22Rv1 (cell line): ENCODE measurements around the gene ITGB2.

Source experiments
- H3K27ac ChIP-seq: fragments of 450-650 bp; 2 replicates; pipeline ENCODE4 v1.5.1; 2017
- CTCF ChIP-seq: fragments of 450-650 bp; IDR thresholded peaks from 2 replicates; pipeline ENCODE4 v1.5.1; 2017; ENCODE audit warnings: mild to moderate bottlenecking
- ZFX ChIP-seq: fragments of 450-650 bp; IDR thresholded peaks from 2 replicates; pipeline ENCODE4 v1.6.1; 2017; ENCODE audit warnings: antibody characterized with exemption, borderline replicate concordance

ITGB2 gene

DNA sequence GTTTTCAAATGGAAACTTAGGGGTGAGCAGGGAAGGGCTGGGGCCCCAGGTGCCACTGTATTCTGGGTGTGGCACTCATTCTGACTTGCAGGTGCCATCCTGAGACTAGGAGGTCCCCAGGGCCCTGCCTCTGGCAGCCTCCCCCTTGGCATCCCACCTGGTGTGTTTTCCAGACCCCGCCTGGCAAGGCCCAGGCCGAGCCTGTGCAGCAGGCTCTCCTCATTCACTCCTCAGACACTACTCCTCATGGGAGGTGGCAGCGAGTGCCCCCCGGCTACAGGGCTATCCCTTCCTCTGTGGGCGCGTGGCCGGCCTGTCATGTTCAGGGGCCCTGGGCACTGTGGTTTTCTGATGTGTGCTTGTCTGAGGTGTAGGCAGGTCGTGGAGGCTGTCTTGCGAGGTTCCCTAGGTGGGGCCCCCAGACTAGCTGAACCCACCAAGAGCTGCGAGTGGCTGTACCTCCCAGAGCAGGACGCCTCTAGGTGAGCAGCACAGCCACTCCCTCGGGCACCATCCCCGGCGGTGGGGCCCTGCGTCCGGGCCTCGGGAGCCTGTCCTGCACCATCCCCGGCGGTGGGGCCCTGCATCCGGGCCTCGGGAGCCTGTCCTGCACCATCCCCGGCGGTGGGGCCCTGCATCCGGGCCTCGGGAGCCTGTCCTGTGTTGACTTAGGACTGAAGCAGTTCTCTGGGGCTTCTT lies 32.4 kb upstream of the ITGB2 start:
- no peak for TF ChIP-seq CTCF
- TF ChIP-seq ZFX, result no peak
- H3K27ac ChIP-seq, result no peak overlapping the region

GRCh38 chr21:44952116-44952928 lies 31.6 kb upstream of the ITGB2 start:
- no peak overlapping the region for H3K27ac ChIP-seq
- TF ChIP-seq ZFX (no peak), CTCF (no peak)

DNA sequence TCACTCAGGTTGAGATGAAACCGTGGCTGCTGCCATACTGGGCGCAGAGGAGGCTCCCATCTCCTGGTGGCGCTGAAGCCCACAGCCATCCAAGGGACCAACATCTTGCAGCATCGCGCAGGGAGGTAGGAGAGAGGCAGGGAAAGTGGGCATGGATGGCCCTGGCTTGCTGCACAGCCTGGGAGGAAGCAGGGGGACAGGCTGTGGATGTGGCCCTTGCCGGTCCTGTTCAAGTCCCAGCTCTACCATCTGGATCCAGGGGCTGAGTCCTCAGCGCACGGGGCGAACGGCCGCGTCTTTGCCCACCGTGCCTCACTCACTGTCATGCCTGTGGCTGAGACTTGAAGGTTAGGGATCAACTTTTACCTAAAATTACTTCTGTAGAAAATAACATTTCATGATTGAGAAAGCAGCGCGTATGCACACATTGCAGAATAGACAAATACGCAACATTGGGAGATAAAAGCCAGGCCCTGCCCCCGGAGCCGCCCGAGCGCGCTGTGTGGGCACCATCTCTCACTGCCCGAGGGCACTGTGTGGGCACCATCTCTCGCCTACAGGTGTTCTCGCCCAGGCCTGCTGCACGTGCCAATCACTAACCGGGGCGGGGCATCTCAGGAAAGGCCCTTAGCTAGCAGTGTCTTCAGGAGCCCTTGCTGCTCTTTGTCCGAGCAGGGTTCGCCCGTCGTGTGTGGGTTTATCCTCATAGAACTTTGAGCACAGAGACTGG lies 30.7 kb upstream of the ITGB2 start:
- no peak overlapping the region for H3K27ac ChIP-seq
- TF ChIP-seq CTCF, result no peak
- TF ChIP-seq ZFX, result no peak

DNA sequence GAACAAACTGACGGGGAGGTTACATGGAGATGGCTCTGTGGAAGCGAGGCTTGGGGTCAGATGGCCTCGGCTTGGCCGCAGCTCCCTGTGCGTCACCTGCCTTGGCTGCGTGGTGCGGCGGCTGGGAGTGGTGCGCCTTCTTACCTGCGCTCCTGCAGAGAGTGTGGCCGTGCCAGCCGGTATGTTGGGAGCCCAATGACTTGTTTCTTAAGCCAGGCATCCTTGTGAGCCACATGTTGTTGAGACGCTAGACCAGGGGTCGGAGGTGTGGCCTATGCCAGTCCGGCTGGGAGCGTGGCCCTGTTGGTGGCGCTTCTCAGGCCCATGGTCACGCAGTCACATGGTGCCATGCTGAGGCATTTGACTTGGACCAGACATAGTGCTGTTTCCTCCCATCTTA lies 29.7 kb upstream of the ITGB2 start:
- TF ChIP-seq ZFX (no peak), CTCF (no peak)
- H3K27ac ChIP-seq, result no peak overlapping the region

- H3K27ac ChIP-seq, result no peak overlapping the region
- no peak for TF ChIP-seq ZFX
- peak; percentile 93 for TF ChIP-seq CTCF
Measured at GRCh38 chr21:44949779-44950198, 29.1 kb upstream of the ITGB2 start.

GRCh38 chr21:44949161-44949778 lies 28.6 kb upstream of the ITGB2 start:
- H3K27ac ChIP-seq, result no peak overlapping the region
- no peak for TF ChIP-seq CTCF
- no peak for TF ChIP-seq ZFX
